HepG2 (cell line): ENCODE measurements around the gene CEP55. TPM values are rescaled to one million over a fixed set of nuclear protein-coding genes. Genes with fewer than 3 reads are reported as not detected.

Experiments used
- ATAC-seq: fragments of 200-7000 bp; cut with Tn5 transposase; 3 replicates; pipeline ENCODE4 v1.9.1; 2020; ENCODE audit warnings: mild to moderate bottlenecking, moderate library complexity
- BruUV-seq: library from RNA; stranded (reverse); fragments of 400-500 nt; replicated peaks from 2 replicates; lab custom pipeline; 2021; lab: Mats Ljungman, UMichigan
- CTCF ChIA-PET: fragments of 300-600 bp; formaldehyde crosslinking; extraction: SDS; loops from one replicate; lab custom pipeline; 2021; ENCODE audit warnings: low total read pairs, inconsistent platforms, low intra/inter-chr PET ratio; lab: Yijun Ruan, JAX
- POLR2A ChIA-PET: fragments of 350-600 bp; sonication (Branson Sonifier 250); formaldehyde crosslinking; loops from one replicate; lab custom pipeline; 2020; ENCODE audit warnings: antibody characterized with exemption, inconsistent platforms; lab: Yijun Ruan, JAX
- DNase-seq: peaks from one replicate; pipeline ENCODE4 v3.0.0-alpha.2; 2015; ENCODE audit warnings: low spot score
- FAIRE-seq: peaks from 3 replicates; lab custom pipeline; 2011; peaks lifted over from hg19 to GRCh38; lab: Jason Lieb, UNC
- H2AFZ ChIP-seq: one replicate; pipeline ENCODE4 v1.6.1; 2011; ENCODE audit warnings: low read length, inconsistent platforms
- H3K27ac ChIP-seq: fragments of 300-600 bp; 3 replicates; pipeline ENCODE4 v1.8.0; 2011; ENCODE audit warnings: mixed run types, mild to moderate bottlenecking, mixed read lengths, low read length, inconsistent platforms; ENCODE audit not compliant: insufficient read depth; ENCODE audit errors: extremely low read length
- H3K27me3 ChIP-seq, 2 experiments: fragments of 200-600 bp in 1 of 2; 2 replicates in 1 of 2; 3 replicates in 1 of 2; pipeline versions ENCODE4 v1.6.0 to v1.8.0; 2011; ENCODE audit warnings: low read length in 2 of 2, mild to moderate bottlenecking in 2 of 2, moderate library complexity in 2 of 2, inconsistent platforms in 1 of 2; ENCODE audit not compliant: insufficient read depth in 2 of 2, control insufficient read depth in 1 of 2
- H3K36me3 ChIP-seq, 2 experiments: fragments of 200-600 bp in 1 of 2; replicated peaks in 1 of 2; 2 replicates in 1 of 2; 3 replicates in 1 of 2; pipeline versions ENCODE4 v1.5.1 to v1.8.0; 2011; ENCODE audit warnings: low read length in 2 of 2, inconsistent platforms in 1 of 2; ENCODE audit not compliant: insufficient read depth in 2 of 2, control insufficient read depth in 1 of 2
- H3K4me1 ChIP-seq: 2 replicates; pipeline ENCODE4 v1.5.1; 2012; ENCODE audit warnings: low read length, inconsistent platforms; ENCODE audit not compliant: insufficient read depth
- H3K4me2 ChIP-seq: 2 replicates; pipeline ENCODE4 v1.6.0; 2011; ENCODE audit warnings: low read depth, low read length, inconsistent platforms
- H3K4me3 ChIP-seq, 3 experiments: fragments of 200-600 bp in 1 of 3; sonication (generic), shearing (Covaris generic) in 1 of 3; replicated peaks in 1 of 3; 2 replicates each; pipeline ENCODE4 v1.5.1; 2011 to 2016; ENCODE audit warnings: low read length in 3 of 3, inconsistent platforms in 2 of 3, low read depth in 2 of 3, mild to moderate bottlenecking in 2 of 3, control low read depth in 1 of 3, mixed read lengths in 1 of 3; ENCODE audit not compliant: insufficient read depth in 1 of 3
- H3K79me2 ChIP-seq: one replicate; pipeline ENCODE4 v1.6.1; 2011; ENCODE audit warnings: low read length, inconsistent platforms; ENCODE audit not compliant: insufficient read depth
- H3K9ac ChIP-seq: 2 replicates; pipeline ENCODE4 v1.6.0; 2011; ENCODE audit warnings: mild to moderate bottlenecking, low read depth, low read length, inconsistent platforms; ENCODE audit not compliant: insufficient read depth
- H3K9me3 ChIP-seq: 2 replicates; pipeline ENCODE4 v1.5.1; 2012; ENCODE audit warnings: mild to moderate bottlenecking, low read length
- H4K20me1 ChIP-seq: 2 replicates; pipeline ENCODE4 v1.6.0; 2011; ENCODE audit warnings: inconsistent platforms, mild to moderate bottlenecking, low read length, moderate library complexity; ENCODE audit not compliant: insufficient read depth
- CBFB ChIP-seq: sonication (generic); formaldehyde crosslinking; IDR thresholded peaks from 2 replicates; pipeline ENCODE4 v1.4.0; 2020; ENCODE audit warnings: missing genetic modification reagents
- KLF9 ChIP-seq: IDR thresholded peaks from 2 replicates; pipeline ENCODE4 v1.6.1; 2016; ENCODE audit warnings: low read depth
- KMT2A ChIP-seq: sonication (generic); formaldehyde crosslinking; IDR thresholded peaks from 2 replicates; pipeline ENCODE4 v1.4.0; 2020; ENCODE audit warnings: missing genetic modification reagents
- MTF2 ChIP-seq: sonication (generic); formaldehyde crosslinking; IDR thresholded peaks from 2 replicates; pipeline ENCODE4 v1.5.0; 2020; ENCODE audit warnings: missing genetic modification reagents, borderline replicate concordance
- NCOA5 ChIP-seq: sonication (generic); formaldehyde crosslinking; IDR thresholded peaks from 2 replicates; pipeline ENCODE4 v1.4.0; 2020; ENCODE audit warnings: missing genetic modification reagents
- NR2F1 ChIP-seq, 2 experiments: fragments of 450-650 bp in 1 of 2; formaldehyde crosslinking in 1 of 2; IDR thresholded peaks; 2 replicates each; pipeline versions ENCODE4 v1.5.0 to v1.6.1; 2016 to 2020; ENCODE audit warnings: mild to moderate bottlenecking in 1 of 2, missing compliant biosample characterization in 1 of 2, missing genetic modification reagents in 1 of 2, moderate library complexity in 1 of 2
- SPEN ChIP-seq: sonication (generic); formaldehyde crosslinking; IDR thresholded peaks from 2 replicates; pipeline ENCODE4 v1.5.1; 2020; ENCODE audit warnings: low read depth, mild to moderate bottlenecking, missing genetic modification reagents
- TBL1XR1 ChIP-seq: fragments of 150-350 bp; IDR thresholded peaks from 2 replicates; pipeline ENCODE4 v1.6.1; 2014; ENCODE audit warnings: borderline replicate concordance, low read length; ENCODE audit not compliant: partially characterized antibody
- ZNF567 ChIP-seq: sonication (generic); formaldehyde crosslinking; IDR thresholded peaks from 2 replicates; pipeline ENCODE4 v1.8.1; 2023; ENCODE audit warnings: mild to moderate bottlenecking, missing genetic modification reagents, borderline replicate concordance
- ZNF577 ChIP-seq: sonication (generic); formaldehyde crosslinking; IDR thresholded peaks from 2 replicates; pipeline ENCODE4 v1.4.0; 2020; ENCODE audit warnings: mild to moderate bottlenecking, low read depth, missing genetic modification reagents, borderline replicate concordance
- WGBS: methylation state at CpG from one replicate; pipeline ENCODE4 v1.1.6; 2017; ENCODE audit warnings: low lambda C conversion rate; 5-methylcytosine and 5-hydroxymethylcytosine counted together
- in situ Hi-C: cut with HindIII; loops from 2 replicates; pipeline ENCODE4 v1.10.0; 2017; ENCODE audit warnings: low pct_unique_long_range_greater_than_20kb; ENCODE audit not compliant: extremely low pct_ligation_motif_present
- intact Hi-C: fragments of 100-400 bp; cut with micrococcal nuclease; formaldehyde crosslinking; loops from one replicate; pipeline ENCODE4 v1.10.0; 2022; ENCODE audit not compliant: unreplicated experiment
- polyA plus RNA-seq, 8 experiments: library from polyadenylated mRNA; depleted of rRNA in 3 of 8; stranded (reverse) in 7 of 8; unstranded in 1 of 8; fragments of >200 nt; fragmentation: Illumina TruSeq in 4 of 8; extraction: Trizol in 4 of 8; gene quantifications; 2 replicates each; pipeline versions ENCODE4 v1.2.1 to v1.2.3, GENCODE V29; 2011 to 2016; ENCODE audit warnings: low read depth in 4 of 8, missing spikeins in 1 of 8, mixed read lengths in 1 of 8; ENCODE audit not compliant: insufficient read depth in 1 of 8
- total RNA-seq, 5 experiments: library from RNA; depleted of rRNA; stranded (reverse); fragments of >200 nt; fragmentation: Illumina TruSeq; extraction: Trizol; gene quantifications; 2 replicates each; pipeline ENCODE4 v1.2.3, GENCODE V29; 2016; ENCODE audit warnings: low read depth in 1 of 5
- TF ChIP-seq, protein P1 (sequence below): sonication (generic); formaldehyde crosslinking; IDR thresholded peaks from 2 replicates; pipeline ENCODE4 v1.4.0; 2020; ENCODE audit warnings: missing genetic modification reagents
- TF ChIP-seq, protein P2 (sequence below): sonication (generic); formaldehyde crosslinking; IDR thresholded peaks from 2 replicates; pipeline ENCODE4 v1.4.0; 2020; ENCODE audit warnings: missing genetic modification reagents, mild to moderate bottlenecking, borderline replicate concordance
- TF ChIP-seq, protein P3 (sequence below): IDR thresholded peaks from 2 replicates; pipeline ENCODE4 v1.6.1; 2012; ENCODE audit warnings: low read depth, low read length, improper control_type of control experiment
- TF ChIP-seq, protein P4 (sequence below): sonication (generic); formaldehyde crosslinking; IDR thresholded peaks from 2 replicates; pipeline ENCODE4 v1.8.1; 2023; ENCODE audit warnings: mild to moderate bottlenecking, missing genetic modification reagents
- TF ChIP-seq, protein P5 (sequence below): IDR thresholded peaks from 2 replicates; pipeline ENCODE4 v1.6.1; 2018; ENCODE audit warnings: missing genetic modification reagents, mild to moderate bottlenecking, missing compliant biosample characterization

CEP55 gene
- total and polyA plus RNA-seq, 2 of the 13 experiments (the other 11 are each of a cell fraction or from before 2014, with no cell fraction given), result 6.5 to 17.1 TPM

DNA sequence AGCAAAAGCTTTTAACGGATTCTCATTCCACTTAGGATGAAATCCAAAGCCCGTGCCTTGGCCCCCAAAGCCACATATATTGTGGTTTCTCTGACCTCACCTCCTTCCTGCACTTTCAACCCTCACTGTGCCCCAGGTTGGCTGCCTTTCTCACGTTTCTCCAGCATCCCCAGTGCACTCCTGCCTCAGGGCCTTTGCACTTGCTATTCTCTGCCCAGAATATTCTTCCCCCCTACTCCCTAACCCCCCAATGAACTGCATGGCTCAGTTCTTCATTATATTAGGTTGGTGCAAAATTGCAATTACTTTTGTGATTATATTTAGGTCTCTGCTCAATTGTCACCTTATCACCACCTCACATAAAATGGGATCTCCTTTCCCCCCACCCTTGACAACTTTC lies 48.4 kb upstream of the CEP55 start:
- intact Hi-C loops, result no loop called here
- FAIRE-seq, result no peak
- Histone ChIP-seq H3K9me3 (no peaks in the 10 kb centered on the region), H3K9ac (no peak overlapping the region), H3K4me3 (no peak overlapping the region), H3K36me3 (no peaks in the 10 kb centered on the region), H3K4me2 (no peak overlapping the region), H3K27ac (no peak overlapping the region), H3K79me2 (no peaks in the 10 kb centered on the region), H4K20me1 (no peaks in the 10 kb centered on the region), H3K27me3 (no peaks in the 10 kb centered on the region), H3K4me1 (peaks cover 37% of the 10 kb centered on the region), H2AFZ (no peak overlapping the region)
- no peak for ATAC-seq
- 47% methylated on average over 3 of the region's 3 CpGs for WGBS
- in situ Hi-C loops, result no loop called here
- no peak for TF ChIP-seq SPEN (CRISPR knock-in tag)
- no peak for TF ChIP-seq ZNF577 (CRISPR knock-in tag)
- no peak for TF ChIP-seq ZNF567
- no peak for TF ChIP-seq NR2F1 (CRISPR knock-in tag; IDR thresholded peaks at IDR 0.05)
- TF ChIP-seq KMT2A (CRISPR knock-in tag), result no peak
- TF ChIP-seq, protein P1, sequence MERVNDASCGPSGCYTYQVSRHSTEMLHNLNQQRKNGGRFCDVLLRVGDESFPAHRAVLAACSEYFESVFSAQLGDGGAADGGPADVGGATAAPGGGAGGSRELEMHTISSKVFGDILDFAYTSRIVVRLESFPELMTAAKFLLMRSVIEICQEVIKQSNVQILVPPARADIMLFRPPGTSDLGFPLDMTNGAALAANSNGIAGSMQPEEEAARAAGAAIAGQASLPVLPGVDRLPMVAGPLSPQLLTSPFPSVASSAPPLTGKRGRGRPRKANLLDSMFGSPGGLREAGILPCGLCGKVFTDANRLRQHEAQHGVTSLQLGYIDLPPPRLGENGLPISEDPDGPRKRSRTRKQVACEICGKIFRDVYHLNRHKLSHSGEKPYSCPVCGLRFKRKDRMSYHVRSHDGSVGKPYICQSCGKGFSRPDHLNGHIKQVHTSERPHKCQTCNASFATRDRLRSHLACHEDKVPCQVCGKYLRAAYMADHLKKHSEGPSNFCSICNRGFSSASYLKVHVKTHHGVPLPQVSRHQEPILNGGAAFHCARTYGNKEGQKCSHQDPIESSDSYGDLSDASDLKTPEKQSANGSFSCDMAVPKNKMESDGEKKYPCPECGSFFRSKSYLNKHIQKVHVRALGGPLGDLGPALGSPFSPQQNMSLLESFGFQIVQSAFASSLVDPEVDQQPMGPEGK (CRISPR knock-in tag), result no peak
- TF ChIP-seq, protein P2, sequence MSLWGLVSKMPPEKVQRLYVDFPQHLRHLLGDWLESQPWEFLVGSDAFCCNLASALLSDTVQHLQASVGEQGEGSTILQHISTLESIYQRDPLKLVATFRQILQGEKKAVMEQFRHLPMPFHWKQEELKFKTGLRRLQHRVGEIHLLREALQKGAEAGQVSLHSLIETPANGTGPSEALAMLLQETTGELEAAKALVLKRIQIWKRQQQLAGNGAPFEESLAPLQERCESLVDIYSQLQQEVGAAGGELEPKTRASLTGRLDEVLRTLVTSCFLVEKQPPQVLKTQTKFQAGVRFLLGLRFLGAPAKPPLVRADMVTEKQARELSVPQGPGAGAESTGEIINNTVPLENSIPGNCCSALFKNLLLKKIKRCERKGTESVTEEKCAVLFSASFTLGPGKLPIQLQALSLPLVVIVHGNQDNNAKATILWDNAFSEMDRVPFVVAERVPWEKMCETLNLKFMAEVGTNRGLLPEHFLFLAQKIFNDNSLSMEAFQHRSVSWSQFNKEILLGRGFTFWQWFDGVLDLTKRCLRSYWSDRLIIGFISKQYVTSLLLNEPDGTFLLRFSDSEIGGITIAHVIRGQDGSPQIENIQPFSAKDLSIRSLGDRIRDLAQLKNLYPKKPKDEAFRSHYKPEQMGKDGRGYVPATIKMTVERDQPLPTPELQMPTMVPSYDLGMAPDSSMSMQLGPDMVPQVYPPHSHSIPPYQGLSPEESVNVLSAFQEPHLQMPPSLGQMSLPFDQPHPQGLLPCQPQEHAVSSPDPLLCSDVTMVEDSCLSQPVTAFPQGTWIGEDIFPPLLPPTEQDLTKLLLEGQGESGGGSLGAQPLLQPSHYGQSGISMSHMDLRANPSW, result no peak
- TF ChIP-seq, protein P3, sequence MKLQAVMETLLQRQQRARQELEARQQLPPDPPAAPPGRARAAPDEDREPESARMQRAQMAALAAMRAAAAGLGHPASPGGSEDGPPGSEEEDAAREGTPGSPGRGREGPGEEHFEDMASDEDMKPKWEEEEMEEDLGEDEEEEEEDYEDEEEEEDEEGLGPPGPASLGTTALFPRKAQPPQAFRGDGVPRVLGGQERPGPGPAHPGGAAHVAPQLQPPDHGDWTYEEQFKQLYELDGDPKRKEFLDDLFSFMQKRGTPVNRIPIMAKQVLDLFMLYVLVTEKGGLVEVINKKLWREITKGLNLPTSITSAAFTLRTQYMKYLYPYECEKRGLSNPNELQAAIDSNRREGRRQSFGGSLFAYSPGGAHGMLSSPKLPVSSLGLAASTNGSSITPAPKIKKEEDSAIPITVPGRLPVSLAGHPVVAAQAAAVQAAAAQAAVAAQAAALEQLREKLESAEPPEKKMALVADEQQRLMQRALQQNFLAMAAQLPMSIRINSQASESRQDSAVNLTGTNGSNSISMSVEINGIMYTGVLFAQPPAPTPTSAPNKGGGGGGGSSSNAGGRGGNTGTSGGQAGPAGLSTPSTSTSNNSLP, result no peak
- no peak for TF ChIP-seq TBL1XR1
- TF ChIP-seq, protein P4, sequence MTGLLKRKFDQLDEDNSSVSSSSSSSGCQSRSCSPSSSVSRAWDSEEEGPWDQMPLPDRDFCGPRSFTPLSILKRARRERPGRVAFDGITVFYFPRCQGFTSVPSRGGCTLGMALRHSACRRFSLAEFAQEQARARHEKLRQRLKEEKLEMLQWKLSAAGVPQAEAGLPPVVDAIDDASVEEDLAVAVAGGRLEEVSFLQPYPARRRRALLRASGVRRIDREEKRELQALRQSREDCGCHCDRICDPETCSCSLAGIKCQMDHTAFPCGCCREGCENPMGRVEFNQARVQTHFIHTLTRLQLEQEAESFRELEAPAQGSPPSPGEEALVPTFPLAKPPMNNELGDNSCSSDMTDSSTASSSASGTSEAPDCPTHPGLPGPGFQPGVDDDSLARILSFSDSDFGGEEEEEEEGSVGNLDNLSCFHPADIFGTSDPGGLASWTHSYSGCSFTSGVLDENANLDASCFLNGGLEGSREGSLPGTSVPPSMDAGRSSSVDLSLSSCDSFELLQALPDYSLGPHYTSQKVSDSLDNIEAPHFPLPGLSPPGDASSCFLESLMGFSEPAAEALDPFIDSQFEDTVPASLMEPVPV (CRISPR knock-in tag), result no peak
- TF ChIP-seq NCOA5 (CRISPR knock-in tag), result no peak
- TF ChIP-seq KLF9 (CRISPR knock-in tag), result no peak
- TF ChIP-seq, protein P5, sequence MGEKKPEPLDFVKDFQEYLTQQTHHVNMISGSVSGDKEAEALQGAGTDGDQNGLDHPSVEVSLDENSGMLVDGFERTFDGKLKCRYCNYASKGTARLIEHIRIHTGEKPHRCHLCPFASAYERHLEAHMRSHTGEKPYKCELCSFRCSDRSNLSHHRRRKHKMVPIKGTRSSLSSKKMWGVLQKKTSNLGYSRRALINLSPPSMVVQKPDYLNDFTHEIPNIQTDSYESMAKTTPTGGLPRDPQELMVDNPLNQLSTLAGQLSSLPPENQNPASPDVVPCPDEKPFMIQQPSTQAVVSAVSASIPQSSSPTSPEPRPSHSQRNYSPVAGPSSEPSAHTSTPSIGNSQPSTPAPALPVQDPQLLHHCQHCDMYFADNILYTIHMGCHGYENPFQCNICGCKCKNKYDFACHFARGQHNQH, result no peak
- TF ChIP-seq MTF2, result no peak
- no peak for TF ChIP-seq CBFB (CRISPR knock-in tag)
- BruUV-seq, result no TSS peak
- DNase-seq, result no peak
- ChIA-PET CTCF (no interaction called here), POLR2A (no interaction called here)
